Mesenchymal stem cell (in vitro differentiated cells and primary cell): ENCODE measurements around the gene IGF2.

Experiments
- DNase-seq: peaks from one replicate; pipeline ENCODE4 v3.0.0-alpha.2; 2013
- H2AFZ ChIP-seq: one replicate; pipeline ENCODE4 v1.6.1; 2013; ENCODE audit warnings: low read depth, mild to moderate bottlenecking, control low read depth, inconsistent platforms, low read length, moderate library complexity
- H2AK5ac ChIP-seq: 2 replicates; pipeline ENCODE4 v1.6.1; 2013; ENCODE audit warnings: low read length, moderate library complexity, mild to moderate bottlenecking, inconsistent platforms; ENCODE audit not compliant: severe bottlenecking
- H2BK120ac ChIP-seq: one replicate; pipeline ENCODE4 v1.6.1; 2013; ENCODE audit warnings: low read depth, mild to moderate bottlenecking, inconsistent platforms, low read length, moderate library complexity
- H2BK12ac ChIP-seq, 2 experiments: one replicate each; pipeline ENCODE4 v1.6.1; 2013; ENCODE audit warnings: inconsistent platforms in 2 of 2, low read length in 2 of 2, mild to moderate bottlenecking in 2 of 2, moderate library complexity in 2 of 2, control low read depth in 1 of 2
- H2BK15ac ChIP-seq: one replicate; pipeline ENCODE4 v1.6.1; 2013; ENCODE audit warnings: mild to moderate bottlenecking, low read depth, inconsistent platforms; ENCODE audit not compliant: poor library complexity, severe bottlenecking
- H2BK5ac ChIP-seq: 2 replicates; pipeline ENCODE4 v1.6.1; 2013; ENCODE audit warnings: low read depth, mild to moderate bottlenecking, low read length, control low read depth, inconsistent platforms; ENCODE audit not compliant: poor library complexity, severe bottlenecking
- H3K14ac ChIP-seq, 2 experiments: one replicate each; pipeline ENCODE4 v1.6.1; 2013; ENCODE audit warnings: inconsistent platforms in 2 of 2, low read length in 2 of 2, control low read depth in 1 of 2, mild to moderate bottlenecking in 1 of 2, moderate library complexity in 1 of 2
- H3K18ac ChIP-seq, 2 experiments: one replicate each; pipeline ENCODE4 v1.6.1; 2013; ENCODE audit warnings: inconsistent platforms in 2 of 2, low read length in 2 of 2, control low read depth in 1 of 2, low read depth in 1 of 2, mild to moderate bottlenecking in 1 of 2
- H3K23ac ChIP-seq, 2 experiments: one replicate each; pipeline ENCODE4 v1.6.1; 2013; ENCODE audit warnings: inconsistent platforms in 2 of 2, low read length in 2 of 2, mild to moderate bottlenecking in 2 of 2, moderate library complexity in 2 of 2, control low read depth in 1 of 2
- H3K27ac ChIP-seq: 2 replicates; pipeline ENCODE4 v1.5.1; 2013; ENCODE audit warnings: mild to moderate bottlenecking, moderate library complexity, low read length, control low read depth, inconsistent platforms; ENCODE audit not compliant: poor library complexity, severe bottlenecking
- H3K27me3 ChIP-seq, 2 experiments: 2 replicates each; pipeline versions ENCODE4 v1.6.1 to v1.7.0; 2013; ENCODE audit warnings: low read length in 2 of 2, mild to moderate bottlenecking in 2 of 2, moderate library complexity in 2 of 2, control low read depth in 1 of 2, inconsistent platforms in 1 of 2; ENCODE audit not compliant: control insufficient read depth in 1 of 2, insufficient read depth in 1 of 2
- H3K36me3 ChIP-seq, 2 experiments: 2 replicates each; pipeline versions ENCODE4 v1.6.1 to v1.7.0; 2013; ENCODE audit warnings: low read length in 2 of 2, control low read depth in 1 of 2, inconsistent platforms in 1 of 2, low read depth in 1 of 2, mild to moderate bottlenecking in 1 of 2; ENCODE audit not compliant: insufficient read depth in 2 of 2, control insufficient read depth in 1 of 2
- H3K4ac ChIP-seq, 2 experiments: one replicate each; pipeline ENCODE4 v1.6.1; 2013; ENCODE audit warnings: inconsistent platforms in 2 of 2, low read length in 2 of 2, mild to moderate bottlenecking in 2 of 2, moderate library complexity in 2 of 2, control low read depth in 1 of 2, low read depth in 1 of 2
- H3K4me1 ChIP-seq: 2 replicates; pipeline ENCODE4 v1.6.1; 2013; ENCODE audit warnings: low read depth, low read length, control low read depth; ENCODE audit not compliant: control insufficient read depth, insufficient read depth
- H3K4me2 ChIP-seq: 2 replicates; pipeline ENCODE4 v1.6.1; 2013; ENCODE audit warnings: low read length, mild to moderate bottlenecking, inconsistent platforms; ENCODE audit not compliant: poor library complexity, severe bottlenecking
- H3K4me3 ChIP-seq, 2 experiments: 2 replicates each; pipeline versions ENCODE4 v1.5.1 to v1.7.0; 2013; ENCODE audit warnings: low read length in 2 of 2, mild to moderate bottlenecking in 2 of 2, control low read depth in 1 of 2, low read depth in 1 of 2; ENCODE audit not compliant: insufficient read depth in 1 of 2
- H3K79me1 ChIP-seq: replicated peaks from 2 replicates; pipeline ENCODE4 v1.6.1; 2013; ENCODE audit warnings: mild to moderate bottlenecking, control low read depth, low read length, inconsistent platforms; ENCODE audit not compliant: poor library complexity, severe bottlenecking
- H3K9ac ChIP-seq: 2 replicates; pipeline ENCODE4 v1.7.0; 2013; ENCODE audit warnings: mild to moderate bottlenecking, low read length, moderate library complexity
- H3K9me3 ChIP-seq: 2 replicates; pipeline ENCODE4 v1.7.0; 2013; ENCODE audit warnings: mild to moderate bottlenecking, low read length; ENCODE audit not compliant: control insufficient read depth
- H4K8ac ChIP-seq: one replicate; pipeline ENCODE4 v1.6.1; 2013; ENCODE audit warnings: inconsistent platforms, mild to moderate bottlenecking, low read length, moderate library complexity
- H4K91ac ChIP-seq: one replicate; pipeline ENCODE4 v1.6.1; 2013; ENCODE audit warnings: mild to moderate bottlenecking, low read length, inconsistent platforms
- WGBS: methylation state at CpG from one replicate; pipeline ENCODE4 v1.1.7; 2013; ENCODE audit warnings: mixed read lengths; 5-methylcytosine and 5-hydroxymethylcytosine counted together

Gene IGF2

GRCh38 chr11:2135648-2136201 lies 3.5 kb downstream of the IGF2 start:
- H2AFZ ChIP-seq: no peak overlapping the region
- no peak overlapping the region for H2AK5ac ChIP-seq
- H3K4me3 ChIP-seq: no peak overlapping the region
- H3K4me2 ChIP-seq: peak overlapping the region; percentile 88
- DNase-seq: no peak
- peaks cover 0 to 39% of the 10 kb centered on the region in 2 experiments for H3K36me3 ChIP-seq
- H3K9ac ChIP-seq: no peak overlapping the region
- H3K27ac ChIP-seq: no peak overlapping the region
- no peak overlapping the region for H3K4ac ChIP-seq
- no peak overlapping the region for H2BK120ac ChIP-seq
- H3K23ac ChIP-seq: no peak overlapping the region
- no peak overlapping the region for H3K18ac ChIP-seq
- no peak overlapping the region for H4K91ac ChIP-seq
- H3K79me1 ChIP-seq: peaks cover 9% of the 10 kb centered on the region
- H3K4me1 ChIP-seq: peaks cover 49% of the 10 kb centered on the region
- H4K8ac ChIP-seq: peak overlapping the region; percentile 56
- 67% methylated on average over 14 of the region's 14 CpGs for WGBS
- H2BK12ac ChIP-seq: no peak overlapping the region
- no peak overlapping the region for H3K14ac ChIP-seq
- peaks cover 6 to 74% of the 10 kb centered on the region in 2 experiments for H3K27me3 ChIP-seq
- no peak overlapping the region for H2BK5ac ChIP-seq
- H3K9me3 ChIP-seq: no peaks in the 10 kb centered on the region
- H2BK15ac ChIP-seq: no peak overlapping the region

GRCh38 chr11:2135018-2135569 lies 4.1 kb downstream of the IGF2 start:
- H3K4ac ChIP-seq: no peak overlapping the region
- H3K4me3 ChIP-seq: no peak overlapping the region
- H2BK12ac ChIP-seq: no peak overlapping the region
- no peak overlapping the region for H3K4me2 ChIP-seq
- H2AFZ ChIP-seq: no peak overlapping the region
- H3K9ac ChIP-seq: no peak overlapping the region
- no peak overlapping the region for H3K14ac ChIP-seq
- H3K18ac ChIP-seq: no peak overlapping the region
- peaks cover 9% of the 10 kb centered on the region for H3K79me1 ChIP-seq
- H2BK15ac ChIP-seq: no peak overlapping the region
- H4K91ac ChIP-seq: no peak overlapping the region
- peaks cover 3 to 72% of the 10 kb centered on the region in 2 experiments for H3K27me3 ChIP-seq
- H3K27ac ChIP-seq: no peak overlapping the region
- WGBS: 86% methylated on average over 26 of the region's 26 CpGs
- DNase-seq: no peak
- H4K8ac ChIP-seq: no peak overlapping the region
- no peak overlapping the region for H2BK120ac ChIP-seq
- no peaks in the 10 kb centered on the region for H3K9me3 ChIP-seq
- no peak overlapping the region for H3K23ac ChIP-seq
- H2AK5ac ChIP-seq: no peak overlapping the region
- peaks cover 44% of the 10 kb centered on the region for H3K4me1 ChIP-seq
- no peak overlapping the region for H2BK5ac ChIP-seq
- peaks cover 0 to 43% of the 10 kb centered on the region in 2 experiments for H3K36me3 ChIP-seq

GRCh38 chr11:2134022-2135010 lies 4.9 kb downstream of the IGF2 start:
- Histone ChIP-seq H3K4ac (no peak overlapping the region), H2BK15ac (no peak overlapping the region), H3K36me3 (peaks cover 0 to 50% of the 10 kb centered on the region in 2 experiments), H4K91ac (no peak overlapping the region), H3K79me1 (peaks cover 9% of the 10 kb centered on the region), H3K9me3 (no peaks in the 10 kb centered on the region), H2BK12ac (no peak overlapping the region), H3K4me3 (no peak overlapping the region), H3K18ac (peak overlapping the region in 1 of 2 experiments; percentile 37), H4K8ac (no peak overlapping the region), H2BK5ac (no peak overlapping the region), H2AK5ac (no peak overlapping the region), H3K23ac (no peak overlapping the region), H3K4me1 (peaks cover 37% of the 10 kb centered on the region), H3K14ac (no peak overlapping the region), H2BK120ac (no peak overlapping the region), H3K27me3 (peaks cover 0 to 65% of the 10 kb centered on the region in 2 experiments), H3K27ac (no peak overlapping the region), H3K4me2 (no peak overlapping the region), H2AFZ (no peak overlapping the region), H3K9ac (no peak overlapping the region)
- no peak for DNase-seq
- WGBS: 79% methylated on average over 13 of the region's 19 CpGs
